Measurements from ENCODE around the gene HES1. TPM values are rescaled to one million over a fixed set of nuclear protein-coding genes. Genes with fewer than 3 reads are reported as not detected.

The HES1 gene
- total and polyA plus RNA-seq, 7 donors: 17.4 to 47.4 (median 28.4) TPM

DNA sequence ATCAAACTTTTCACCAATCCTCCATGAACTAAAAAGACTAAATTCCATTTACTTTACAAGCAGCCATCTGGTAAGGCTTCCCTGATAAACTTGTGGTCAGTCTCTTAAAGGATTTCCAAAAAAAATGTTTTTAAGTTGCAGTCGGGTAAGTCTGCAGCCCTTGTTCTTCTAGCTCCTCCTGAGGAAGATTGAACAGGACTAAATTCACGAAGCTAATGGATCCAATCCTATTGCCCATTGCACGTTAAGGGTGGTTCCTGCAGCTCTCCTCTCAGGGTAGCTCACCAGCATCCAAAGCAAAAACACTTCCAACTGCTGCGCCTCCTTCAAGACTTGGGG, 2.8 kb downstream of the HES1 start:
- intact Hi-C loops (cut with DNase I): loop anchor here (2.0 to 5.0 kb wide), 2 partner anchors 69 to 350 kb away; no protein-coding TSS in a partner anchor
- peak overlapping the region; percentile 90 to 99 (median 96) for H3K27ac ChIP-seq
- TF ChIP-seq POLR2AphosphoS5 (IDR thresholded peaks at IDR 0.05) (no peak), EP300 (IDR thresholded peaks at IDR 0.05) (no peak), POLR2A (IDR thresholded peaks at IDR 0.05) (no peak)
- TF ChIP-seq, protein P1, sequence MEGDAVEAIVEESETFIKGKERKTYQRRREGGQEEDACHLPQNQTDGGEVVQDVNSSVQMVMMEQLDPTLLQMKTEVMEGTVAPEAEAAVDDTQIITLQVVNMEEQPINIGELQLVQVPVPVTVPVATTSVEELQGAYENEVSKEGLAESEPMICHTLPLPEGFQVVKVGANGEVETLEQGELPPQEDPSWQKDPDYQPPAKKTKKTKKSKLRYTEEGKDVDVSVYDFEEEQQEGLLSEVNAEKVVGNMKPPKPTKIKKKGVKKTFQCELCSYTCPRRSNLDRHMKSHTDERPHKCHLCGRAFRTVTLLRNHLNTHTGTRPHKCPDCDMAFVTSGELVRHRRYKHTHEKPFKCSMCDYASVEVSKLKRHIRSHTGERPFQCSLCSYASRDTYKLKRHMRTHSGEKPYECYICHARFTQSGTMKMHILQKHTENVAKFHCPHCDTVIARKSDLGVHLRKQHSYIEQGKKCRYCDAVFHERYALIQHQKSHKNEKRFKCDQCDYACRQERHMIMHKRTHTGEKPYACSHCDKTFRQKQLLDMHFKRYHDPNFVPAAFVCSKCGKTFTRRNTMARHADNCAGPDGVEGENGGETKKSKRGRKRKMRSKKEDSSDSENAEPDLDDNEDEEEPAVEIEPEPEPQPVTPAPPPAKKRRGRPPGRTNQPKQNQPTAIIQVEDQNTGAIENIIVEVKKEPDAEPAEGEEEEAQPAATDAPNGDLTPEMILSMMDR (IDR thresholded peaks at IDR 0.05): no peak
- H3K27me3 ChIP-seq: no peaks in the 10 kb centered on the region
- H3K4me1 ChIP-seq: peaks cover 0 to 72% (median 65%) of the 10 kb centered on the region in 4 donors
- 15 to 58% methylated on average over 4 of the region's 4 CpGs for WGBS, 2 donors
- peak overlapping the region in 3 of 4 donors; percentile 56 to 67 (median 63) for H3K4me3 ChIP-seq
- no peak for DNase-seq
- no peaks in the 10 kb centered on the region for H3K36me3 ChIP-seq
- no peaks in the 10 kb centered on the region for H3K9me3 ChIP-seq

DNA sequence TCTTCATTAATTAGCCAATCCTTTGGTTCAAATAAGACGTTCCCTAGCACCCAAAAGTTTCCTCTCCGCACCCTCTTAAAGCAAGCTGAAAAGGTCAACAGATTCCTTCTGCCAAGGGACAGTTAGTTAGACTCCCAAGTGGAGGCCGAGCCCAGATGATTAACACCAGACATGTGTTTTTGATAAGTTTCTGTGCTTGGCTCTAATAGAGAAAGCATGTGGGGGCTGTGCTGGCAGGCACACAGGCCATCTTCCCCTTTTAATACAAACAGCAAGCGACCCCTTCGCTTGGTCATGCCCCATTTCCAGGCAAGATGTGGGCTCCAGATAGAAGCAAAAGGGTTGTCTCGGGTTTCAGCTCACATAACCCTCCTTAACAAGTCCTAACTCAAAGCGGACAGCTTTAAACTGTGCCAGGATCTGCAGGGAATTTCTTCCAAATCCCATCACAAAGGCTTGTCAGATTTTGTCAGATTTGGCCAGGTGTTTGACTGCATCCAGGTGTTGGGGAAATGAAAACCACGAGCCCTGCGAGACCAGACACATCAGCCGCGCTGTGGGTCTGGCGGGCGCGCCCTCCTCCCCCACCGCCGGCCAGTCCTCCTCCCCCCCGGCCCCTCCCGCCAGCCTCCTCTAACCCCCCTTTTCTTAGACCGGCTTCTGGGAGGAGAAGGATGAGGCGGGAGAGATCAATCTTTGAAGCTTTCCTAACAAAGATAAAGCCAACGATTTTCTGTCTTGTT, 3.3 kb downstream of the HES1 start:
- 5 to 19% methylated on average over 21 of the region's 21 CpGs for WGBS, 2 donors
- H3K4me1 ChIP-seq: peaks cover 0 to 75% (median 63%) of the 10 kb centered on the region in 4 donors
- peak; percentile 83 for DNase-seq

GRCh38 chr3:194139814-194140391, 4.0 kb downstream of the HES1 start:
- Histone ChIP-seq H3K27me3 (no peaks in the 10 kb centered on the region), H3K4me3 (peak overlapping the region in 2 of 4 donors; percentile 63 to 67), H3K9me3 (no peaks in the 10 kb centered on the region), H3K27ac (peak overlapping the region; percentile 90 to 99 (median 96)), H3K36me3 (no peaks in the 10 kb centered on the region), H3K4me1 (peaks cover 0 to 75% (median 63%) of the 10 kb centered on the region in 4 donors)
- DNase-seq: no peak
- intact Hi-C loops (cut with DNase I): loop anchor here (2.0 to 5.0 kb wide), 3 partner anchors 67 to 351 kb away; no protein-coding TSS in a partner anchor
- TF ChIP-seq, protein P1 (IDR thresholded peaks at IDR 0.05): no peak
- no peak for TF ChIP-seq POLR2A (IDR thresholded peaks at IDR 0.05)
- TF ChIP-seq POLR2AphosphoS5 (IDR thresholded peaks at IDR 0.05): no peak
- no peak for TF ChIP-seq EP300 (IDR thresholded peaks at IDR 0.05)
- 14 to 43% methylated on average over 9 of the region's 9 CpGs for WGBS, 2 donors

More for the DNA sequence above, 3.3 kb downstream of the HES1 start:
- Histone ChIP-seq H3K9me3 (no peaks in the 10 kb centered on the region), H3K27ac (peak overlapping the region; percentile 90 to 99 (median 96)), H3K4me3 (peak overlapping the region in 3 of 4 donors; percentile 56 to 67 (median 63)), H3K36me3 (no peaks in the 10 kb centered on the region), H3K27me3 (no peaks in the 10 kb centered on the region)
- intact Hi-C loops (cut with DNase I): loop anchor here (2.0 to 5.0 kb wide), 2 partner anchors 68 to 350 kb away; no protein-coding TSS in a partner anchor
- TF ChIP-seq POLR2AphosphoS5 (IDR thresholded peaks at IDR 0.05) (peak; percentile 9 to 71 (median 69)), EP300 (IDR thresholded peaks at IDR 0.05) (peak in 1 of 4 donors; percentile 29)
- TF ChIP-seq, protein P1 (IDR thresholded peaks at IDR 0.05): no peak

DNA sequence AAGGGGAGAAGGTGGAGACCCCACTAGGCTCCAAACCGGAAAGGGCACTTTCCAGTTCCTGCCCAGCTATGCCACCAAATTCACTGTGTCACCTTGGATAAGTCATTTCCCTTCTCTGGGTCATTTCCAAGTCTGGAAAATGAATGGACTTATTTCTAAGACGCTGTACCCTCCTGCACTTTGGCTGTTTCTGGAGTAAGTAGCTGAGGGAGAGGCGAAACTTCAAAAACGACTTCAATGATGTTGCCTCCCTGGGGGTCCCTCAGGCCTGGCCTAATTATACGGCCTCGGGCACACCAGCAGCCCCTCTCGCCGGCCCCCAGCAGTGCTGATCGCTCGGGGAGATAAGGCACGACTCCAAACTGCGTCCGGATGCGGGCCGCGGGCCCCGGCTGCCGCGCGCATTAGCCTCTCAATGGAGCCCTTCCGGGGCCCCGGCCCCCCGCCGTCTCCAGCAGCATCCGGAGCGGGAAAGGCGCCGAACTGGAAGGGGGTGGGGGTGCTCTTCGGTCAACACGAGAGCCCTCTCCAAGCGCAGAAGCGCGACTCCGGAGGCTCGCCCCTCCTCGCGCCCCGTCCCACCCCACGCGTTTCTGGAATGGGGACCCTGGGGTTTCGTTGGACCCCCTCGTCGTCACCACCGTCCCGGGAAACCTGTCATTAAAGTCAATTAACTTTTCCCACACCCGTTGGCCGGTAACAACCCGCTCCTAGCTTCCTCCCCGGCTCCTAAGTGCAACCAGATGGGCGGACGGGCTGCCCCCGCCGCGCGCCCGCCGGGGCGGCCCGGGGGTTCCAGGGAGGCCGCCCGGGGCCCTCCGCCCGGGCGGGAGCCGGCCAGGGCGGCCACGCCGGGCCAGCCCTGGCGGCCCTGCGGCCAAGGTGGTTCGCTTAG, 4.8 kb downstream of the HES1 start:
- TF ChIP-seq EP300 (IDR thresholded peaks at IDR 0.05) (no peak), POLR2AphosphoS5 (IDR thresholded peaks at IDR 0.05) (peak in 2 of 4 donors; percentile 16 to 19)
- Histone ChIP-seq H3K27ac (peak overlapping the region; percentile 90 to 99 (median 96)), H3K4me1 (peaks cover 0 to 68% (median 56%) of the 10 kb centered on the region in 4 donors), H3K9me3 (no peaks in the 10 kb centered on the region), H3K27me3 (no peaks in the 10 kb centered on the region), H3K36me3 (no peaks in the 10 kb centered on the region), H3K4me3 (peak overlapping the region; percentile 6 to 48 (median 42))
- WGBS, 2 donors: 1 to 3% methylated on average over 71 of the region's 71 CpGs
- intact Hi-C loops (cut with DNase I): loop anchor here (2.0 kb wide), 1 partner anchor 130 kb away; no protein-coding TSS in a partner anchor
- peak; percentile 85 for DNase-seq

Data from sigmoid colon (tissue), 7 donors.